Measurements from ENCODE around the gene ATG2B.

Gene ATG2B

GRCh38 chr14:96257900-96258299 lies 105.2 kb downstream of the ATG2B start:
- no peak overlapping the region for H3K4me3 ChIP-seq (ENCODE audit: low read depth, low read length)
- no peak for DNase-seq (ENCODE audit: low read depth)
- no peak for TF ChIP-seq CTCF (conservative IDR thresholded peaks at IDR 0.05; ENCODE audit: low read depth, low read length)

- H3K4me3 ChIP-seq (ENCODE audit: low read depth, low read length) = no peak overlapping the region
- DNase-seq (ENCODE audit: low read depth) = no peak
- TF ChIP-seq CTCF (conservative IDR thresholded peaks at IDR 0.05; ENCODE audit: low read depth, low read length) = no peak
Measured at GRCh38 chr14:96257056-96257455, 106.1 kb downstream of the ATG2B start.

DNA sequence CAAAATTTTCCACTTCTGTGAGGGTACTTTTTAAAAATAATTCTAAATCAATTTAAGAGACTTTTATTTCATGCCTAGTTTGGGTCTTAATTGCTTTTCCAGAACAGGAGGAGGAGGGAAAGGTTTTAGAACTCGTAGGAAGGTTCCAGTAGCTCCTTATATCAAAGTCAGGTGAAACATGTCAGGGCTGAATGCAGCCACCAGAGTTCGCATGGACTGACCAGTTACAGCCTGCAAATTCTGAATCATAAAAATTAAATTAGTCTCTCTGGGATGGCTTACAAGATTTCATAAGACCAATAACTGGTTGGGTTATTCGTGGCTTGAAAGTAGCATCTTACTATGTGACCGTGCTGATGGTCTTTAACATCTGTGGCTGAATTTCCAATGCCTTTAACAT lies 106.7 kb downstream of the ATG2B start:
- no peak for DNase-seq (ENCODE audit: low read depth)

GRCh38 chr14:96255501-96256366 lies 107.4 kb downstream of the ATG2B start, which contains the start of gene BDKRB1:
Gene BDKRB1, plus strand, starts transcription at chr14:96256210. Its CDS starts 7,473 bp downstream, at chr14:96263683.
- H3K4me3 ChIP-seq (ENCODE audit: low read depth, low read length) = no peak within 1 kb of the TSS
- peak; percentile 91 for DNase-seq (ENCODE audit: low read depth)
- no peak for TF ChIP-seq CTCF (conservative IDR thresholded peaks at IDR 0.05; ENCODE audit: low read depth, low read length)

More for the DNA sequence above, 106.7 kb downstream of the ATG2B start:
- TF ChIP-seq CTCF (conservative IDR thresholded peaks at IDR 0.05; ENCODE audit: low read depth, low read length) = no peak
- H3K4me3 ChIP-seq (ENCODE audit: low read depth, low read length) = no peak overlapping the region

DNA sequence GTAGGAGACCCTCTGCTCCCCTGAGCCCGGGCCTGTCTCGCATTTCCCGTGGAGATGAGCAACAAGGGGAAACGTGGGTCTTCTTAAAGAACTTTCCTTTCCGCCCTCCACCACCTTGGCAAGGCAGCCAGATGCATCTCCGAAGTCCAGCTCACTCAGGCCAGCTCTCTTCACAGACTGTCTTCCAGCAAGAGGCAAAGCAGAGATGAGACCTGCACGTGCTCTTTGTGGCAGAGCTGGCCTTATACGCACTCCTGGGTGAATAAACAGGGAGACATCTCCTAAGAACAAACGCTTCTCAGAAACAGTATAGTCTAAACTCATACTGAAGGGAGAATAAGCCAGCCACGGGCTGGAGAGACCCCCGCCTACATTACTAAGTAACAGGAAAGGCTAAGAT lies 108.5 kb downstream of the ATG2B start:
- TF ChIP-seq CTCF (conservative IDR thresholded peaks at IDR 0.05; ENCODE audit: low read depth, low read length) = no peak
- no peak for DNase-seq (ENCODE audit: low read depth)

GRCh38 chr14:96252999-96253539 lies 110.1 kb downstream of the ATG2B start:
- DNase-seq (ENCODE audit: low read depth) = peak; percentile 98
- H3K4me3 ChIP-seq (ENCODE audit: low read depth, low read length) = no peak overlapping the region
- TF ChIP-seq CTCF (conservative IDR thresholded peaks at IDR 0.05; ENCODE audit: low read depth, low read length) = no peak

More for the DNA sequence above, 108.5 kb downstream of the ATG2B start:
- no peak overlapping the region for H3K4me3 ChIP-seq (ENCODE audit: low read depth, low read length)
